Activated CD4-positive, alpha-beta T cell treated with anti-CD3 and anti-CD28 coated beads, Interleukin-2, amount 10 ng/mL, durations not matched to agents 7 days and 5 days (primary cell): ENCODE results near the gene DLEC1. TPM values are rescaled to one million over a fixed set of nuclear protein-coding genes. Genes with fewer than 3 reads are reported as not detected.
"Not testable (repeated sequence)": the region's sequence is repeated elsewhere in the genome, so short reads cannot be mapped to it uniquely, and the experiment has no call there.

Experiments
- CTCF ChIA-PET: fragments of 350-600 bp; sonication (Branson Sonifier 250); formaldehyde crosslinking; loops from one replicate; lab custom pipeline; 2021; ENCODE audit warnings: antibody characterized with exemption; lab: Charles Lee
- POLR2A ChIA-PET: fragments of 350-600 bp; sonication (Branson Sonifier 250); formaldehyde crosslinking; loops from one replicate; lab custom pipeline; 2021; ENCODE audit warnings: antibody characterized with exemption; lab: Charles Lee
- DNase-seq: peaks from one replicate; pipeline ENCODE4 v3.0.0-alpha.2; 2020
- H3K27ac Mint-ChIP-seq: one replicate; pipeline ENCODE4 v1.8.0; 2021; ENCODE audit warnings: mild to moderate bottlenecking, moderate library complexity, mixed read lengths
- H3K27me3 Mint-ChIP-seq: one replicate; pipeline ENCODE4 v1.8.0; 2021; ENCODE audit warnings: mixed read lengths
- H3K36me3 Mint-ChIP-seq: one replicate; pipeline ENCODE4 v1.8.0; 2021; ENCODE audit warnings: low read depth, mixed read lengths
- H3K4me1 Mint-ChIP-seq: one replicate; pipeline ENCODE4 v1.8.0; 2021; ENCODE audit warnings: mixed read lengths
- H3K4me3 Mint-ChIP-seq: one replicate; pipeline ENCODE4 v1.8.0; 2021; ENCODE audit warnings: mild to moderate bottlenecking, moderate library complexity, mixed read lengths
- H3K9me3 Mint-ChIP-seq: one replicate; pipeline ENCODE4 v1.8.0; 2021; ENCODE audit warnings: mixed read lengths
- total RNA-seq, 2 experiments: library from RNA; stranded (reverse); gene quantifications; one replicate each; pipeline ENCODE4 v1.2.3, GENCODE V29; 2021

Gene DLEC1
- total RNA-seq, 2 experiments from 2014 or later, result 1.4 to 2.3 TPM

GRCh38 chr3:38038447-38038911, 529 bp upstream of the DLEC1 start:
- peak overlapping the region; percentile 95 for H3K27ac Mint-ChIP-seq
- H3K9me3 Mint-ChIP-seq, result peaks cover 11% of the 10 kb centered on the region
- H3K27me3 Mint-ChIP-seq, result peaks cover 3% of the 10 kb centered on the region
- POLR2A ChIA-PET, result no interaction called here
- CTCF ChIA-PET, result interaction anchor here (1.0 to 1.9 kb wide), 3 partner anchors 8 to 307 kb away, joined by 4 to 8 read pairs (median 6); no protein-coding TSS in a partner anchor
- H3K36me3 Mint-ChIP-seq, result peaks cover 14% of the 10 kb centered on the region
- peak overlapping the region; percentile 71 for H3K4me3 Mint-ChIP-seq
- peaks cover 39% of the 10 kb centered on the region for H3K4me1 Mint-ChIP-seq
- DNase-seq, result peak; percentile 58

- Mint-ChIP-seq H3K27ac (peak overlapping the region; percentile 95), H3K36me3 (peaks cover 14% of the 10 kb centered on the region), H3K9me3 (peaks cover 11% of the 10 kb centered on the region), H3K4me1 (peaks cover 39% of the 10 kb centered on the region), H3K27me3 (peaks cover 3% of the 10 kb centered on the region), H3K4me3 (peak overlapping the region; percentile 71)
- DNase-seq, result peak; percentile 61
- ChIA-PET CTCF (interaction anchor here (1.7 to 1.9 kb wide), 3 partner anchors 9 to 43 kb away, joined by 5 to 8 read pairs (median 6); no protein-coding TSS in a partner anchor), POLR2A (no interaction called here)
These were observed 872 bp downstream of the DLEC1 start for GRCh38 chr3:38039899-38040261.

- CTCF ChIA-PET, result interaction anchor here (0.9 to 1.9 kb wide), 5 partner anchors 8 to 99 kb away, joined by 3 to 8 read pairs (median 4); partner anchors contain the start of gene PLCD1
- peaks cover 11% of the 10 kb centered on the region for H3K9me3 Mint-ChIP-seq
- peak overlapping the region; percentile 95 for H3K27ac Mint-ChIP-seq
- POLR2A ChIA-PET, result no interaction called here
- peaks cover 14% of the 10 kb centered on the region for H3K36me3 Mint-ChIP-seq
- DNase-seq, result no peak
- H3K4me1 Mint-ChIP-seq, result peaks cover 39% of the 10 kb centered on the region
- peaks cover 3% of the 10 kb centered on the region for H3K27me3 Mint-ChIP-seq
- peak overlapping the region; percentile 71 for H3K4me3 Mint-ChIP-seq
These were observed 1.4 kb downstream of the DLEC1 start for GRCh38 chr3:38040401-38040800.

- CTCF ChIA-PET, result no interaction called here
- H3K27me3 Mint-ChIP-seq, result peaks cover 3% of the 10 kb centered on the region
- H3K4me3 Mint-ChIP-seq, result no peak overlapping the region
- no peak for DNase-seq
- POLR2A ChIA-PET, result no interaction called here
- peaks cover 3% of the 10 kb centered on the region for H3K9me3 Mint-ChIP-seq
- H3K4me1 Mint-ChIP-seq, result peaks cover 20% of the 10 kb centered on the region
- peaks cover 6% of the 10 kb centered on the region for H3K36me3 Mint-ChIP-seq
- no peak overlapping the region for H3K27ac Mint-ChIP-seq
These were observed 4.5 kb downstream of the DLEC1 start for GRCh38 chr3:38043486-38043885.

- H3K4me3 Mint-ChIP-seq, result no peak overlapping the region
- ChIA-PET CTCF (no interaction called here), POLR2A (no interaction called here)
- peaks cover 3% of the 10 kb centered on the region for H3K27me3 Mint-ChIP-seq
- no peak for DNase-seq
- H3K27ac Mint-ChIP-seq, result no peak overlapping the region
- H3K36me3 Mint-ChIP-seq, result peaks cover 3% of the 10 kb centered on the region
- H3K4me1 Mint-ChIP-seq, result peaks cover 2% of the 10 kb centered on the region
- no peaks in the 10 kb centered on the region for H3K9me3 Mint-ChIP-seq
These were observed 7.0 kb downstream of the DLEC1 start for GRCh38 chr3:38046027-38046426.

- Mint-ChIP-seq H3K36me3 (peaks cover 3% of the 10 kb centered on the region), H3K4me1 (peaks cover 2% of the 10 kb centered on the region), H3K27ac (no peak overlapping the region), H3K4me3 (no peak overlapping the region), H3K9me3 (no peaks in the 10 kb centered on the region), H3K27me3 (peaks cover 3% of the 10 kb centered on the region)
- no peak for DNase-seq
- ChIA-PET POLR2A (no interaction called here), CTCF (no interaction called here)
These were observed 7.8 kb downstream of the DLEC1 start for GRCh38 chr3:38046821-38047220.

- H3K4me3 Mint-ChIP-seq, result no peak overlapping the region
- H3K4me1 Mint-ChIP-seq, result peaks cover 2% of the 10 kb centered on the region
- no peak overlapping the region for H3K27ac Mint-ChIP-seq
- no peaks in the 10 kb centered on the region for H3K9me3 Mint-ChIP-seq
- H3K27me3 Mint-ChIP-seq, result peaks cover under 1% of the 10 kb centered on the region
- ChIA-PET CTCF (no interaction called here), POLR2A (no interaction called here)
- no peak for DNase-seq
- H3K36me3 Mint-ChIP-seq, result peaks cover 3% of the 10 kb centered on the region
These were observed 8.9 kb downstream of the DLEC1 start for GRCh38 chr3:38047896-38048295.

- DNase-seq, result no peak
- no peak overlapping the region for H3K27ac Mint-ChIP-seq
- H3K9me3 Mint-ChIP-seq, result no peaks in the 10 kb centered on the region
- H3K4me1 Mint-ChIP-seq, result peaks cover 3% of the 10 kb centered on the region
- ChIA-PET CTCF (no interaction called here), POLR2A (no interaction called here)
- H3K4me3 Mint-ChIP-seq, result no peak overlapping the region
- peaks cover 3% of the 10 kb centered on the region for H3K36me3 Mint-ChIP-seq
- H3K27me3 Mint-ChIP-seq, result no peaks in the 10 kb centered on the region
These were observed 10.5 kb downstream of the DLEC1 start for GRCh38 chr3:38049358-38050126.

- DNase-seq, result no peak
- H3K4me3 Mint-ChIP-seq, result no peak overlapping the region
- H3K27me3 Mint-ChIP-seq, result no peaks in the 10 kb centered on the region
- H3K27ac Mint-ChIP-seq, result no peak overlapping the region
- H3K4me1 Mint-ChIP-seq, result peaks cover 11% of the 10 kb centered on the region
- ChIA-PET CTCF (no interaction called here), POLR2A (no interaction called here)
- no peaks in the 10 kb centered on the region for H3K9me3 Mint-ChIP-seq
- no peaks in the 10 kb centered on the region for H3K36me3 Mint-ChIP-seq
These were observed 12.1 kb downstream of the DLEC1 start for GRCh38 chr3:38051131-38051530.

- H3K4me3 Mint-ChIP-seq, CTCF ChIA-PET, H3K9me3 Mint-ChIP-seq, DNase-seq, POLR2A ChIA-PET, H3K27ac Mint-ChIP-seq, H3K36me3 Mint-ChIP-seq, H3K27me3 Mint-ChIP-seq: not testable (repeated sequence)
- peaks cover 11% of the 10 kb centered on the region for H3K4me1 Mint-ChIP-seq
These were observed 14.3 kb downstream of the DLEC1 start for GRCh38 chr3:38053286-38053685.

GRCh38 chr3:38053813-38054498, 14.9 kb downstream of the DLEC1 start:
- H3K27me3 Mint-ChIP-seq, H3K36me3 Mint-ChIP-seq, H3K4me3 Mint-ChIP-seq, POLR2A ChIA-PET, H3K27ac Mint-ChIP-seq, H3K9me3 Mint-ChIP-seq, DNase-seq, H3K4me1 Mint-ChIP-seq: not testable (repeated sequence)
- CTCF ChIA-PET, result interaction anchor here (1.0 kb wide), 1 partner anchor 12 kb away, joined by 3 read pairs; no protein-coding TSS in a partner anchor

GRCh38 chr3:38054499-38055001, 15.5 kb downstream of the DLEC1 start:
- POLR2A ChIA-PET, result no interaction called here

GRCh38 chr3:38059148-38059547, 20.1 kb downstream of the DLEC1 start:
- POLR2A ChIA-PET, result no interaction called here
- Mint-ChIP-seq H3K9me3 (no peaks in the 10 kb centered on the region), H3K27me3 (no peaks in the 10 kb centered on the region), H3K4me1 (peaks cover 17% of the 10 kb centered on the region), H3K27ac (no peak overlapping the region), H3K4me3 (no peak overlapping the region), H3K36me3 (peaks cover 4% of the 10 kb centered on the region)
- no peak for DNase-seq
- CTCF ChIA-PET, result interaction anchor here (0.9 kb wide), 1 partner anchor 33 kb away, joined by 3 read pairs; no protein-coding TSS in a partner anchor

More at GRCh38 chr3:38054499-38055001, 15.5 kb downstream of the DLEC1 start:
- CTCF ChIA-PET, result interaction anchor here (1.0 kb wide), 1 partner anchor 12 kb away, joined by 3 read pairs; no protein-coding TSS in a partner anchor
- no peak overlapping the region for H3K27ac Mint-ChIP-seq
- no peak overlapping the region for H3K4me3 Mint-ChIP-seq
- H3K27me3 Mint-ChIP-seq, result no peaks in the 10 kb centered on the region
- no peak for DNase-seq
- peaks cover 12% of the 10 kb centered on the region for H3K4me1 Mint-ChIP-seq
- H3K9me3 Mint-ChIP-seq, result no peaks in the 10 kb centered on the region
- H3K36me3 Mint-ChIP-seq, result no peaks in the 10 kb centered on the region
